Neuron (in vitro differentiated cells): ENCODE results near the gene MYOG.
A peak's percentile ranks its signal among the peaks of the same experiment; 100 is the strongest.

Experiments
- H2AFZ ChIP-seq: one replicate; pipeline ENCODE4 v1.6.1; 2013; ENCODE audit warnings: low read depth, mild to moderate bottlenecking, inconsistent platforms, low read length, moderate library complexity
- H3K27me3 ChIP-seq: one replicate; pipeline ENCODE4 v1.6.1; 2013; ENCODE audit warnings: low read length; ENCODE audit not compliant: insufficient read depth
- H3K36me3 ChIP-seq: one replicate; pipeline ENCODE4 v1.6.1; 2013; ENCODE audit warnings: low read length; ENCODE audit not compliant: insufficient read depth
- H3K4me1 ChIP-seq: one replicate; pipeline ENCODE4 v1.6.1; 2013; ENCODE audit warnings: low read length; ENCODE audit not compliant: insufficient read depth
- H3K4me3 ChIP-seq: 2 replicates; pipeline ENCODE4 v1.5.1; 2013; ENCODE audit warnings: mild to moderate bottlenecking, low read length, moderate library complexity
- H3K9me3 ChIP-seq: one replicate; pipeline ENCODE4 v1.6.1; 2013; ENCODE audit warnings: low read length

The MYOG gene

DNA sequence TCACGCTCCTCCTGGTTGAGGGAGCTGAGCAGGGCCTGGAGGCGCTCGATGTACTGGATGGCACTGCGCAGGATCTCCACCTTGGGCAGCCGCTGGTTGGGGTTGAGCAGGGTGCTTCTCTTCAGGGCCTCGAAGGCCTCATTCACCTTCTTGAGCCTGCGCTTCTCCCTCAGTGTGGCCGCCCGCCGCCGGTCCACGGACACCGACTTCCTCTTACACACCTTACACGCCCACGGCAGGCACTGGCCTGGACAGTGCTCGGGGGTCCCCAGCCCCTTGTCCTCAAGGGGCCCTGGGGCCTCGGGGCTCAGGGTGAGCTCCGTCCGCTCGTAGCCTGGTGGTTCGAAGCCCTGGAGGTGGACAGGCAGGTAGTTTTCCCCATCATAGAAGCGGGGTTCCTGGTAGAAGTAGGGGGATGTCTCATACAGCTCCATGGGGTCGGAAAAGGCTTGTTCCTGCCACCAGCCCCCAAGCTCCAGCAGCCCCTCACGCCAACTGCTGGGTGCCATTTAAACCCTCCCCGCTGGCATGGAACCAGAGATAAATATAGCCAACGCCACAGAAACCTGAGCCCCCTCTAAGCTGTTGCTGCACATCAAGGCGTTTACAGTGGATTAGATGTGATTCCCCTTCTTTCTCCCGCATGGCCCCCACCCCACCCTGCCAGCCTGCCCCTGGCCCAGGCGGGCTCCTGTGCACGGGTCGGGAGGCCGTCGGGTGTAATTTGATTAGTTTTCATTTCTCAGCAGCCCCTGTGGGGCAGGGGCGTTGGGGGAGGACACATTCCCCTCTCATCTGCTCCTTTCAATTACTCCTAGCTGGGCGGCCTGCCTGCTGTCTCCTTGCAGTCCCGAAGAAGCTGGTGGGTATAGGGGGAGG lies at the start of gene MYOG:
Gene MYOG (minus strand): TSS at position 485 of the 879 bp plus-strand sequence. CDS start 51 bp downstream, at position 434.
- Histone ChIP-seq H3K36me3 (no peaks in the 10 kb centered on the region), H3K9me3 (no peaks in the 10 kb centered on the region), H2AFZ (no peak within 1 kb of the TSS), H3K4me1 (no peaks in the 10 kb centered on the region), H3K27me3 (peaks cover 21% of the 10 kb centered on the region), H3K4me3 (no peak within 1 kb of the TSS)

- H2AFZ ChIP-seq: no peak overlapping the region
- no peak overlapping the region for H3K4me3 ChIP-seq
- no peaks in the 10 kb centered on the region for H3K36me3 ChIP-seq
- H3K4me1 ChIP-seq: no peaks in the 10 kb centered on the region
- no peaks in the 10 kb centered on the region for H3K9me3 ChIP-seq
- H3K27me3 ChIP-seq: no peaks in the 10 kb centered on the region
These were observed 48.3 kb upstream of the MYOG start for GRCh38 chr1:203133970-203134725.

DNA sequence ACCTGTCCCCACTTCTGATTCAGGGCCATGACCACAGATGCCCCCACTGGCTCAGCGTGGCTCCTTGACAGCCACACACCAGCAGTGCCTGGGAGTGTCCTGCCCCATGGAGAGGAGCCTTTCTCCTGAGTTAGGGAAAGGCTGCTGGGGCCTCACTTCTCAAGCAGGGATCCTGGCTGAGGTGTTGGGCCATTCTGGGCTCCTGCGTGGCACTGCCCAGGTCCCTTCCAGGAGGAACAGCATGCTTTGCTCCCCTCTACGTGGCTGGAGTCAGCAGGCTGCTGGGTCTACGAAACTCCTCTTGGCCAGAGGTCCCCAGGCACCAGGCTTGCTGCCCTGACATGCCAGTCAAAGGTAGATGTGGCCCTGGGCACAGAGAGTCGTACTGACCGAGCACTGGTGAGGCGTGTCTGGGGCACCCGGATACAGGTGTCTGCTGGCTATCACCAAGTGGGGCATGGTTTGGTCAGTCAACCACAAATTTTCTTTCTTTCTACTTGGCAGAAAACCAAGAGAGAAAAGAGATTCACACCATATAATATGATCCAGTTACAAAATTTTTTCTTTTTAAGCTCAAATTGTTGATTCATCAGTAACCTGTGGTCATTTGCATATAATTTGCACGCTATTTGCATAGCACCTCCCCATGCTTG lies 45.9 kb upstream of the MYOG start:
- no peaks in the 10 kb centered on the region for H3K9me3 ChIP-seq
- peaks cover 22% of the 10 kb centered on the region for H3K27me3 ChIP-seq
- no peaks in the 10 kb centered on the region for H3K36me3 ChIP-seq
- peaks cover 4% of the 10 kb centered on the region for H3K4me1 ChIP-seq
- no peak overlapping the region for H2AFZ ChIP-seq
- H3K4me3 ChIP-seq: no peak overlapping the region

DNA sequence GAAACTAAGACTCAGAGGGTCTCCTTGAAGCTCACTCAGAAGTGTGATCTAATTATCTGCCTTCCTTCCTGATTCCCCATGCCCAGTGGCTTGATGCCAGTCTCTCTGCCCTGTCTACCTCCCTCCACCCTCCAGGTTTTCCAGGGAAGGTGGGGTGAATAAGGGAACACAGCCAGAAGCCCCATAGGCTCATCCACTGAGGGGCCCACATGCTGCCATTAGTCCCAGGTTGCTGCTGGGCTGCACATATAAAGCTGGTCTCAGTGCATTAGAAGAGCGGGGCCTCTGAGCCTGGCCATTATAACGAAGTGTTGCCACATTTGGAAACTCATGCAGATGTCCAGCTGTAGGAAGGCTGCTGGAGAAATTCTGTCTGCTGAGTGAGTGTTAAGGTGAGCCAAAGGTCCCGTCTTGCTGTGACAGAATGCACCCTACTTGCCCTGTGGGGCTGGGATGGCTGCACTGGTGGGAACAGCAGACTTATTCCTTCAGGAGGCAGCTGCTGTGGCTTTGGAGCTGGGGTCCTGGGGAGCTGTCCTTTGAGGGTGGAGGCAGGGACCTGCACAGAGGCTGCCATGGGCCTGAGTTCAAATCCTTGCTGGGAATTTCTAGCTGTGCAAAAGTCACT lies 44.7 kb upstream of the MYOG start:
- H3K4me1 ChIP-seq: peaks cover 4% of the 10 kb centered on the region
- peaks cover 31% of the 10 kb centered on the region for H3K27me3 ChIP-seq
- no peak overlapping the region for H2AFZ ChIP-seq
- no peak overlapping the region for H3K4me3 ChIP-seq
- no peaks in the 10 kb centered on the region for H3K36me3 ChIP-seq
- no peaks in the 10 kb centered on the region for H3K9me3 ChIP-seq

DNA sequence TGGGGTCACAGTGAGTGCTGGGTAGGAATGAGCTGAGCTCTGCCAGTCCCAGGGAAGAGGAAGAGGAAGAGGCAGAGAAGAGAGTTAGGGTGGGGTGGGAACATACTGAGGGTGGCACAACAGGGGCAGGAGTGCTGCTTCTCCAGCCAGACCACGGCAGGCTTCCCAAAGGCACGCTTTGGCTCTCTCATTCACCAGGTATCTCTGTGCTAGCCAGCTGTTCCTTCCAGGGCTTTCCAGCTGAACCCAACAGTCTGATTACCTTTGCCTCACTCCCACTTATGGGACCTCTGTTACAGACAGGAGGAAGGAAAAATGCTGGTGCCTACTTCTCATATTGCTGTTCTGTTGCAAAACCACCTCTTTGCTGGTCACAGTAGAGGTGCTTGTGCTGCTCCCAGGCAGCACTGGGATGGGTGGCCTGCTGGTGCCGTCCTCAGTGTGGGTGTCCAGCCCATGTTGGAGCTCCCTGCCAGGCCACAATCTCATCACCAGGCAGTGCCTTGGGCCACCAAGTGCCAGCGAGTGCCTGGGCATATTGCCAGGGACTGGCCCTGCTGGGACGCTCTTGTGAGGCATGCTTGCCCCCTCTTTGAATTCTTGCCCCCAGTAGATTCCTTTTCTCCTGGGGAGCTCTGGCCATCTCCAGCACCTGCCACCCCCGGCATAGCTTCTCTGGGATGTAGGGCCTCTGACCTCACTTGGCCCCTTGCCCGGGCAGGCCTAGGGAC lies 43.9 kb upstream of the MYOG start:
- Histone ChIP-seq H2AFZ (no peak overlapping the region), H3K4me3 (no peak overlapping the region), H3K9me3 (no peaks in the 10 kb centered on the region), H3K27me3 (peaks cover 39% of the 10 kb centered on the region), H3K36me3 (no peaks in the 10 kb centered on the region), H3K4me1 (peaks cover 4% of the 10 kb centered on the region)

DNA sequence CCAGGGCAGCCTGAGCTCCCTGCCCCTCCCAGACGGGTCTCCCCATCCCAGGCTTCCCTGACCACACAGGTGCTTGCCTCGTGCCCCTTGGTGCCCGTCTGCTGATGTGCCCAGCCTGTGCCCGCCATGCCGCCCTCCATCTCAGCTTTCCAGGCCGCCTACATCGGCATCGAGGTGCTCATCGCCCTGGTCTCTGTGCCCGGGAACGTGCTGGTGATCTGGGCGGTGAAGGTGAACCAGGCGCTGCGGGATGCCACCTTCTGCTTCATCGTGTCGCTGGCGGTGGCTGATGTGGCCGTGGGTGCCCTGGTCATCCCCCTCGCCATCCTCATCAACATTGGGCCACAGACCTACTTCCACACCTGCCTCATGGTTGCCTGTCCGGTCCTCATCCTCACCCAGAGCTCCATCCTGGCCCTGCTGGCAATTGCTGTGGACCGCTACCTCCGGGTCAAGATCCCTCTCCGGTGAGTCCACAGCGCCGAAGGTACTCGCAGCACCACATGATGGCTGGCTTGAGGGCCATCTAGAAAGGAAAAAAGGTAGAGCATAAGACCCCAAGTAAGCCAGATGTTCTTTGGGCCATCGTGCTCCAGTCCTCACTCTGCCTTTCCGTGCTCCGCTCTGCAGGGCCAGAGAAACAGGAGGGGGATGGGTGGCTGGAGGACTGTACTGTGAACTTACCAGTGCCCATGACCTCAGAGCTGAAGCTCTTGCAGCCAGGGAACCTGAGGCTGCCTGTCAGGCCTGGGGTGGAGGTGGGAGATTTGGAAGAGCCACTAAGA lies 43.1 kb upstream of the MYOG start:
- Histone ChIP-seq H3K9me3 (no peaks in the 10 kb centered on the region), H3K36me3 (no peaks in the 10 kb centered on the region), H3K4me1 (peaks cover 4% of the 10 kb centered on the region), H2AFZ (no peak overlapping the region), H3K27me3 (peaks cover 46% of the 10 kb centered on the region), H3K4me3 (peak overlapping the region; percentile 38)

GRCh38 chr1:203128431-203128715 lies 42.6 kb upstream of the MYOG start:
- Histone ChIP-seq H3K4me1 (peaks cover 4% of the 10 kb centered on the region), H2AFZ (peak overlapping the region; percentile 56), H3K36me3 (no peaks in the 10 kb centered on the region), H3K27me3 (peaks cover 50% of the 10 kb centered on the region), H3K9me3 (no peaks in the 10 kb centered on the region), H3K4me3 (peak overlapping the region; percentile 38)

GRCh38 chr1:203127666-203128430 lies 42.0 kb upstream of the MYOG start, which contains the start of gene ADORA1:
Gene ADORA1 (plus strand): TSS chr1:203127726. CDS start chr1:203128842, 1,116 bp downstream.
- peaks cover 4% of the 10 kb centered on the region for H3K4me1 ChIP-seq
- H3K27me3 ChIP-seq: peaks cover 50% of the 10 kb centered on the region
- H2AFZ ChIP-seq: peak within 1 kb of the TSS; percentile 56
- H3K36me3 ChIP-seq: no peaks in the 10 kb centered on the region
- no peaks in the 10 kb centered on the region for H3K9me3 ChIP-seq
- H3K4me3 ChIP-seq: peak within 1 kb of the TSS; percentile 38

GRCh38 chr1:203126866-203127665 lies 41.3 kb upstream of the MYOG start:
- Histone ChIP-seq H3K9me3 (no peaks in the 10 kb centered on the region), H3K4me3 (peak overlapping the region; percentile 38), H3K36me3 (no peaks in the 10 kb centered on the region), H3K27me3 (peaks cover 52% of the 10 kb centered on the region), H3K4me1 (peaks cover 4% of the 10 kb centered on the region), H2AFZ (peak overlapping the region; percentile 56)

DNA sequence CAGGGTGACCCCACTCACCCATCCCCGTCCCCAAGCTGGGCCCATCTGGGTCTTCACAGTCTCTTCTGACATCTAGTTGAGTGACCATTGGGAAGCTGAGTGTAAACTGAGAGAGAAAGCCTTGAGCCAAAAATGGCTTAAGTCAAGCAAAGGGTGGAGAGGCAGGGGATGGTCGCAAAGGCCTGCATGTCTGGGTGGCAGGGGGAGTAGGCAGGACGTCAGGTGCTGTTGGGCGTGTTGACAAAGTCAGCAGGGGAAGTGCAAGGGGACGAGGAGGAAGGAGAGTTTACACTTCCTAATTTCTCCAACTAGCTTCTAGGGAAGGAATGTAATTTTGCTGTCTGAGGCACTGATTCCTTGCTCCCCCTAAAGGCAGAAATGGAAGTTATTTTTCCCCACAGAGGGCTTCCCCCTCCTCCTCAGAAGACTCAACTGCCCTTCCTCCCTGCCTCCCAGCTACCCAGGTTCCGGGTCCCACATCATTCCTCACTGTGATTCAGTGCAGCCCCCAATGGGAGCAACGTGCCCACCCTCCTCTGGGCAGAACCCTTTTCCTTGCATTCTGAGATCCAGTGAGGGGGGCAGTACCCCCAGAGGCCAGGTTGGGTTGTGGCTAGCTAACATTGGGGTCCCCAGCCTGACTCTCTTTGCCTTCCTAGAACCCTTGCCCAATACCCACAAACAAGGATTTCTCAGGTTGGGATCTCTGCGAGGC lies 40.5 kb upstream of the MYOG start:
- Histone ChIP-seq H2AFZ (no peak overlapping the region), H3K36me3 (no peaks in the 10 kb centered on the region), H3K27me3 (peaks cover 57% of the 10 kb centered on the region), H3K4me1 (peaks cover 4% of the 10 kb centered on the region), H3K4me3 (no peak overlapping the region), H3K9me3 (no peaks in the 10 kb centered on the region)
